Kidney epithelial cell (primary cell): Measurements from ENCODE around the gene EOMES. TPM values are rescaled to one million over a fixed set of nuclear protein-coding genes. Genes with fewer than 3 reads are reported as not detected.

Experiments
- DNase-seq: peaks from one replicate; pipeline ENCODE4 v3.0.0-alpha.2; 2010; ENCODE audit warnings: low read depth
- H3K27me3 ChIP-seq: 2 replicates; pipeline ENCODE4 v1.6.0; 2011; ENCODE audit warnings: low read length; ENCODE audit not compliant: control insufficient read depth, insufficient read depth
- H3K36me3 ChIP-seq: 2 replicates; pipeline ENCODE4 v1.5.1; 2011; ENCODE audit warnings: low read length; ENCODE audit not compliant: control insufficient read depth, insufficient read depth
- H3K4me3 ChIP-seq: 2 replicates; pipeline ENCODE4 v1.5.1; 2011; ENCODE audit warnings: low read depth, mild to moderate bottlenecking, control low read depth, low read length
- total RNA-seq: library from RNA; depleted of rRNA; stranded (reverse); fragments of >200 nt; gene quantifications from 2 replicates; pipeline ENCODE4 v1.2.3, GENCODE V29; 2015
- TF ChIP-seq, protein P1 (sequence below): IDR thresholded peaks from 2 replicates; pipeline ENCODE4 v1.5.1; 2011; ENCODE audit warnings: mild to moderate bottlenecking, moderate library complexity, low read length, control low read depth, inconsistent platforms; ENCODE audit not compliant: insufficient read depth, poor library complexity, severe bottlenecking

EOMES gene
- total RNA-seq, 1 donor from 2014 or later, result 0.04 TPM

DNA sequence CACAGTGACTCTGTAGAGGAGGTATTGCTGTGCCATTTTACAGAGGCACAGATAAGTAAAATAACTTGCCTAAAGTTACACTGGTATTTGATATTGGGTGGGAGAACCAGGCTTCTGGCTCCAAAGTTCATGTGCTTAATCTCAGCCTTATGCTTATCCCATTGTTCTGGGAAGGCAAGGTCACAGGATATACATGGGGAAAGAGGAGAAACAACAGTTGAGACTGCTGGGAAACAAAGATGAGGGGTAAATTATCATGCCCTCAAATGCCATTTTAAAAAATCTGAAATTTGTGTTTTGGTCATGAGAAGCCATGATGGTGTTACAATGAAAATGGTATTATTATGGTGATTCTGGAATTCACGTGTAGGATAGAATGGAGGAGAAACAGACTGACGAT, 54.4 kb downstream of the EOMES start:
- Histone ChIP-seq H3K4me3 (no peak overlapping the region), H3K36me3 (no peaks in the 10 kb centered on the region), H3K27me3 (no peaks in the 10 kb centered on the region)
- DNase-seq, result no peak
- TF ChIP-seq, protein P1, sequence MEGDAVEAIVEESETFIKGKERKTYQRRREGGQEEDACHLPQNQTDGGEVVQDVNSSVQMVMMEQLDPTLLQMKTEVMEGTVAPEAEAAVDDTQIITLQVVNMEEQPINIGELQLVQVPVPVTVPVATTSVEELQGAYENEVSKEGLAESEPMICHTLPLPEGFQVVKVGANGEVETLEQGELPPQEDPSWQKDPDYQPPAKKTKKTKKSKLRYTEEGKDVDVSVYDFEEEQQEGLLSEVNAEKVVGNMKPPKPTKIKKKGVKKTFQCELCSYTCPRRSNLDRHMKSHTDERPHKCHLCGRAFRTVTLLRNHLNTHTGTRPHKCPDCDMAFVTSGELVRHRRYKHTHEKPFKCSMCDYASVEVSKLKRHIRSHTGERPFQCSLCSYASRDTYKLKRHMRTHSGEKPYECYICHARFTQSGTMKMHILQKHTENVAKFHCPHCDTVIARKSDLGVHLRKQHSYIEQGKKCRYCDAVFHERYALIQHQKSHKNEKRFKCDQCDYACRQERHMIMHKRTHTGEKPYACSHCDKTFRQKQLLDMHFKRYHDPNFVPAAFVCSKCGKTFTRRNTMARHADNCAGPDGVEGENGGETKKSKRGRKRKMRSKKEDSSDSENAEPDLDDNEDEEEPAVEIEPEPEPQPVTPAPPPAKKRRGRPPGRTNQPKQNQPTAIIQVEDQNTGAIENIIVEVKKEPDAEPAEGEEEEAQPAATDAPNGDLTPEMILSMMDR, result no peak

DNA sequence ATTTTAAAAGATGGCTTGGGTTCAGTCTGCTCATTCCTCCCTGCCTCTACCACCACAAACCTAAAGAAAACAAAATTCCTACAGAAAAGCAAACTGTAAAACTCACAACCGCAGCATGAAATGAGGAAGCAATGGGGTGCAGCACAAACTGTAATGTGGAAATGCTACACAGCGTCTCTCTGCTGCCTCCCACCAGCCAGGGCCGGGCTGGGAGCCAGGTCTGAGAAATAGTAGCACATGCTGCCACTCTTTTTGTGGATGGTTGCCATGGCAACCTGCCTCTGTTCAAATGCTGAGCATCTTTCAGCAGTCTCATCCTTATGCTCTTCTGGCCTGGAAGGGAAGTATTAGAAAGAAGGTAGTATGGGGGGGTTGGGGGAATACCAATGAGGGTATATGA, 55.4 kb downstream of the EOMES start:
- H3K4me3 ChIP-seq, result no peak overlapping the region
- TF ChIP-seq, protein P1, result peak; percentile 10
- DNase-seq, result no peak
- no peaks in the 10 kb centered on the region for H3K27me3 ChIP-seq
- no peaks in the 10 kb centered on the region for H3K36me3 ChIP-seq

DNA sequence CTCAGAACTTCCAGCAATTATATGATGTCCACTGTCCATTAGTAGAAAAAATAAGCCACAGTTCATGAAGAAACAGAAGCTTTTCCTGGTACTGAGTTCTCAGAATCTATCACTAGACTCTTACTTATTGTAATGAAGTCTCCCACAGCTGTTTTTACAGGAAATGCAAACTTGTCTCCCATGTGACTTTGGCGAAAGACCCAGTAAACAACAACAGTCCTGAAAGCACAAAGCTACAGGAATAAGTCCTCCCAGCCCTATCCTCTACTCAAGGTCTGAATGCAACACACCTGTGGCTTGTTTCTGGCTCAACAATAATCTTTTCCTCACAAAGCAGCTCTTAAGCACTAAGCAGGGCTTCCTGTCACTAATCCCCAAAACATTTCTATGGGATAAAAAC, 55.9 kb downstream of the EOMES start:
- Histone ChIP-seq H3K36me3 (no peaks in the 10 kb centered on the region), H3K27me3 (no peaks in the 10 kb centered on the region), H3K4me3 (no peak overlapping the region)
- TF ChIP-seq, protein P1, result no peak
- no peak for DNase-seq

Other genes starting within 250 kb of the EOMES start
- gene SLC4A7, start 237.9 kb downstream of the EOMES start, total RNA-seq, result 28.3 and 28.6 TPM in 2 replicates